KMS-11 (cell line): ENCODE measurements around the gene SYT3.

Source experiments
- H2AFZ ChIP-seq: fragments of 200-600 bp; sonication (generic); 2 replicates; pipeline ENCODE4 v1.6.1; 2016; ENCODE audit warnings: antibody characterized with exemption, mixed run types, low read depth
- H3K27ac ChIP-seq: fragments of 200-600 bp; sonication (generic); 2 replicates; pipeline ENCODE4 v1.6.1; 2016; ENCODE audit warnings: mild to moderate bottlenecking, mixed run types
- H3K27me3 ChIP-seq: fragments of 200-600 bp; sonication (generic); 2 replicates; pipeline ENCODE4 v1.6.1; 2017; ENCODE audit warnings: mild to moderate bottlenecking, low read depth, mixed run types, moderate library complexity; ENCODE audit not compliant: insufficient read depth
- H3K36me3 ChIP-seq: fragments of 200-600 bp; sonication (generic); 2 replicates; pipeline ENCODE4 v1.6.1; 2017; ENCODE audit warnings: mild to moderate bottlenecking, mixed run types; ENCODE audit not compliant: insufficient read depth
- H3K4me1 ChIP-seq: fragments of 200-600 bp; sonication (generic); 2 replicates; pipeline ENCODE4 v1.6.1; 2016; ENCODE audit warnings: mild to moderate bottlenecking, low read depth, mixed run types; ENCODE audit not compliant: poor library complexity, severe bottlenecking
- H3K4me2 ChIP-seq: fragments of 200-600 bp; sonication (generic); 2 replicates; pipeline ENCODE4 v1.7.0; 2016; ENCODE audit warnings: mild to moderate bottlenecking, mixed run types
- H3K4me3 ChIP-seq: fragments of 200-600 bp; sonication (generic); IDR thresholded peaks from 2 replicates; pipeline ENCODE4 v1.6.1; 2017; ENCODE audit warnings: low read depth, low read length, mixed read lengths; ENCODE audit not compliant: insufficient read depth
- H3K79me2 ChIP-seq: fragments of 200-600 bp; sonication (generic); 2 replicates; pipeline ENCODE4 v1.6.1; 2016; ENCODE audit warnings: low read depth, mixed run types; ENCODE audit not compliant: insufficient read depth
- H3K9ac ChIP-seq: fragments of 200-600 bp; sonication (generic); 2 replicates; pipeline ENCODE4 v1.6.1; 2016; ENCODE audit warnings: mild to moderate bottlenecking, mixed run types
- H4K20me1 ChIP-seq: fragments of 200-600 bp; sonication (generic); 2 replicates; pipeline ENCODE4 v1.6.1; 2016; ENCODE audit warnings: mild to moderate bottlenecking, mixed run types; ENCODE audit not compliant: insufficient read depth
- CTCF ChIP-seq: fragments of 200-600 bp; sonication (generic); conservative IDR thresholded peaks from 2 replicates; pipeline ENCODE4 v1.6.1; 2017; ENCODE audit warnings: low read depth, mild to moderate bottlenecking, antibody characterized with exemption, low read length, moderate library complexity, mixed read lengths

Gene SYT3

DNA sequence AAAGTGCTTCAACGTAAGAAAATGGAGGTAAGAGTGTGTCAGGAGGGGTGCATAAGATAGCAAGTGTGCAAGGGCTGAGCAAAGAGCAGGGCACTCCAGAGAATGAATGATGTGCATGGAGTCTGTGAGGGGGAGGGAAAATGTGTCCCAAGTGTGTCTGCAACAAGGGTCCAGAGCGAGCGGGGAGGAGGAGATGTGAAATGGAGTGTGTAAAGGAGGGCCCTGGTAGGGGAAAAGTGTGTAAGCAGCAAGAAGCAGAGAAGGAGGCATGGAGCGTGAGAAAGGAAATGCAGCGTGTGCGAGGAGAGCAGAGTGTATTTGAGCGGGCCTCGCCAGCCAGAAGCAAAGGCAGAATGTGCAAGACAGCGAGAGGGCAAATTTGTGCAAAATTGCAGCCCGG, 21.3 kb upstream of the SYT3 start:
- Histone ChIP-seq H3K27me3 (no peaks in the 10 kb centered on the region), H3K4me2 (no peak overlapping the region), H3K4me1 (no peaks in the 10 kb centered on the region), H3K27ac (no peak overlapping the region), H4K20me1 (no peaks in the 10 kb centered on the region), H2AFZ (no peak overlapping the region), H3K36me3 (no peaks in the 10 kb centered on the region), H3K9ac (no peak overlapping the region), H3K79me2 (no peaks in the 10 kb centered on the region), H3K4me3 (no peak overlapping the region)
- TF ChIP-seq CTCF = no peak

GRCh38 chr19:50660088-50660366, 20.3 kb upstream of the SYT3 start:
- Histone ChIP-seq H2AFZ (no peak overlapping the region), H3K27ac (no peak overlapping the region), H3K4me2 (no peak overlapping the region), H3K27me3 (no peaks in the 10 kb centered on the region), H3K9ac (no peak overlapping the region), H4K20me1 (no peaks in the 10 kb centered on the region), H3K4me1 (no peaks in the 10 kb centered on the region), H3K79me2 (no peaks in the 10 kb centered on the region), H3K36me3 (no peaks in the 10 kb centered on the region), H3K4me3 (no peak overlapping the region)
- no peak for TF ChIP-seq CTCF

- no peak for TF ChIP-seq CTCF
- Histone ChIP-seq H3K36me3 (no peaks in the 10 kb centered on the region), H3K79me2 (no peaks in the 10 kb centered on the region), H3K27ac (no peak overlapping the region), H3K4me3 (no peak overlapping the region), H3K9ac (no peak overlapping the region), H2AFZ (no peak overlapping the region), H4K20me1 (no peaks in the 10 kb centered on the region), H3K4me2 (no peak overlapping the region), H3K4me1 (no peaks in the 10 kb centered on the region), H3K27me3 (no peaks in the 10 kb centered on the region)
These were observed 19.8 kb upstream of the SYT3 start for GRCh38 chr19:50659318-50660087.

- no peak overlapping the region for H3K4me2 ChIP-seq
- no peaks in the 10 kb centered on the region for H3K36me3 ChIP-seq
- no peak overlapping the region for H3K9ac ChIP-seq
- TF ChIP-seq CTCF = no peak
- no peak overlapping the region for H2AFZ ChIP-seq
- no peak overlapping the region for H3K27ac ChIP-seq
- no peak overlapping the region for H3K4me3 ChIP-seq
- H3K4me1 ChIP-seq = no peaks in the 10 kb centered on the region
- no peaks in the 10 kb centered on the region; the same call in 1 of the 2 replicates for H3K27me3 ChIP-seq
- no peaks in the 10 kb centered on the region for H3K79me2 ChIP-seq
- H4K20me1 ChIP-seq = no peaks in the 10 kb centered on the region
These were observed 19.0 kb upstream of the SYT3 start for GRCh38 chr19:50658441-50659317.
